Fibroblast of skin of left quadriceps (primary cell): ENCODE measurements around the gene SPEF1.
A peak's percentile ranks its signal among the peaks of the same experiment; 100 is the strongest.
"Not testable (repeated sequence)": the region's sequence is repeated elsewhere in the genome, so short reads cannot be mapped to it uniquely, and the experiment has no call there.

Experiments used
- DNase-seq, 2 experiments: peaks; one replicate each; pipeline ENCODE4 v3.0.0-alpha.2; 2013; ENCODE audit warnings: low read depth in 2 of 2

The SPEF1 gene

DNA sequence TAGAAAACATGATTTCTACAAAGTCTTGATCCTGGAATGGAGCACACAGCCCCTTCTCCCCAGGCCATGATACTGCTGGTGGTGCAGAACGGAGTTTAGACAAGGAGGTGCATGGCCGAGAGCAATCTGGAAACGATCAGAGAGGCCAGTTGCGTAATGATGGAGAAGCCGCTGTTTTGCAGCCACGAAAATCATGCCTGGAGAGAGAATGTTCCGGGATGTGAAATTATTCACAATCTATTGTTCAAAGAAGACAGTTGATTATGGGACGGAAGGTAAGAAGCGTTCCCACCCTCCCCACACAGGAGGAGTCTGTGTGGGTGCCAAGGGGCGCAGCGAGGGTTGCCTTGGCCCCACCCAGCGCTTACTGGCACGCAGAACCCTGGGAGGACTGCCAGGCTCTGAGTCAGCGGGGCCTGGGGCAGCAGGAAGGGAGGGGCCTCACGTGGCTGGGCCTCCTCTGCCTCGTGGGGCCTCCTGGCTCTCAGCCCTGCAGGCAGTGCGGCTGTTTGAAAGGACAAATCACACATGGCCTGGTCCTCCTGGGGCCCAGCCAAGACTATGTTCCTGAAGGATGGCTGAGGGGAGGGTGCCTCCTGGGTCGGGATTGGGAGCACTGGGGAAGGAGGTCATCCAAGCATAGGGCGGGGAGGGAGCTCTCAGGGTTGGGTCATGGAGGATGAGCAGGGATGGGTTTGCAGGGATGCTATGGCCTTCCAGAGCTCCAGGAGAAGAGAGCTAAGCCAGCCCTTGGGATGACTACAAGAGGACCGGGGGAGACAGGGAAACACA, 30.4 kb upstream of the SPEF1 start:
- peak; percentile 99 for DNase-seq

DNA sequence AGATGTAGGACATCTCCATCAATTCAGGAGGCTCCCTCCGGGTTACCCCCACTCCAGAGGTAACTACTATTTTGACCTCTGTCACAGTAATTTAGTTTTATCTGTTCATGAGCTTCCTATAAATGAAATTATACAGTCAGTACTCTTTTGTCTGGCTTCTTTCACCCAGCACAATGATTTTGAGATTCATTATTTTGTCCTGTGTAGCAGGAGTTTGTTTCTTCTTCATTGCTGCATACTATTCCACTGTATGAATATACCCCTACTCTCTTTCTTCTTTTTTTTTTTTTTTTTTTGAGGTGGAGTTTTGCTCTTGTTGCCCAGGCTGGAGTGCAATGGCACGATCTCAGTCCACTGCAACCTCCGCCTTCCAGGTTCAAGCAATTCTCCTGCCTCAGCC, 27.3 kb upstream of the SPEF1 start:
- DNase-seq: no peak

- no peak for DNase-seq
Measured at GRCh38 chr20:3804781-3805180, 23.5 kb upstream of the SPEF1 start.

DNA sequence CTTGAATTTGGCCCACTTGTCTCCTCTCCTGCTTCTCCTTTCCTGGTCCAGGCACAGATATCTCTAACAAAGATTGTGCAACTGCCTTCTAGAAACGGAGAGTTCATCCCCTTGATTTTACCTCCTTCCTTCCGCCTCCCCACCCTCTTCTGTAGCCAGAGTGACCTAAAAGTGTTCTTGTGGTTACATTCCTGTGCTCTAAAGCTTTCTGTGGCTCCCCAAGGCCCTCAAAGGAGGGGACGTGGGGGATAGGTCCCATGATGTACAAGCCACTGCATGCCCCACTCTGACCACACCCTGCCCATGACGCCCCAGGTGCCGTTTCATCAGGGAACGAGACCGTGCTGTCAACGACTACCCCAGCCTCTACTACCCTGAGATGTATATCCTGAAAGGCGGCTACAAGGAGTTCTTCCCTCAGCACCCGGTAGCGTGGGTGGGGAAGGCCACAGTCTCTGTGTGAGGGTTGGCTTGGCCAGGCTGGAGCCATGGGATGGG, 23.1 kb upstream of the SPEF1 start:
- DNase-seq: no peak

GRCh38 chr20:3803854-3804253, 22.6 kb upstream of the SPEF1 start:
- DNase-seq: no peak

GRCh38 chr20:3803289-3803688, 22.0 kb upstream of the SPEF1 start:
- no peak for DNase-seq

DNA sequence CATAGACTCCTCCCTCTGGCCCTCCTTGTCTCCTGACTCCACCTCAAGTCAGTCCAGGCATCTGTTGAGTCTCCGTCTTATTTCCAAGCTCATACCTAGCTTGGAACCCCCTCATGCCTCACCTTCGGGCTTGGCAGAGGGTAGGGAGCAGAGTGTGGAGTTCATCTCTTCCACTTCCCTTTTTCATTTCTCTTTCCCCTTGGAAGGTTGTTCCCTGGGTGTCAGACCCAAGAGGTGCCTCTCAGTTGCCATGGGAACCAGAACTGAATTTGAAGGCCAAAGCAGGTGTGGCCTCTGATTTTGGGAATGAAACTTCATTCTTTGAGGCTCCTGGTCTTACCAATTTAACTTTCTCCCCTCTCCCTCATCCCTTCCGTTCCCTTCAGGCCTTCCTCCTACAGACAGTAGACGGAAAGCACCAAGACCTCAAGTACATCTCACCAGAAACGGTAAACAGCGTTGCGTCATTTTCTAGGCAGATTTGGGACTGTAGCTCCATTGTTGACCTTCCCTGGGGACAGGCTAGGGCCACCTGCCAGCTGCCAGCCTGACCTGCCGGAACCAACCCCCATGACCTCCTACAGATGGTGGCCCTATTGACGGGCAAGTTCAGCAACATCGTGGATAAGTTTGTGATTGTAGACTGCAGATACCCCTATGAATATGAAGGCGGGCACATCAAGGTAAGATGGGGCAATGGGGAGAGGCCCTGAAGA, 21.4 kb upstream of the SPEF1 start:
- no peak for DNase-seq

DNA sequence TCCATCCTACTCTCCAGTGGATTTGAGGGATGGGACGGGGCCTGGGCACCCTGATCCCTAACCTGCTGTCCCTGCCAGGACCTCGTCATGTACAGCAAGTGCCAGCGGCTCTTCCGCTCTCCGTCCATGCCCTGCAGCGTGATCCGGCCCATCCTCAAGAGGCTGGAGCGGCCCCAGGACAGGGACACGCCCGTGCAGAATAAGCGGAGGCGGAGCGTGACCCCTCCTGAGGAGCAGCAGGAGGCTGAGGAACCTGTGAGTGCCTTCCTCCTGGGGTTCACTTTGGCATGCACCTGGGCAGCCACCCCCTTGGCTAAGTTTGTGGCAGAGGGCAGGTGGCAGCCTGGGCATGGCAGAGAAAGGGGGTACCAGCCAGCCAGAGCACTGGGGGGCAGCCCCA, 20.6 kb upstream of the SPEF1 start:
- DNase-seq: no peak

DNA sequence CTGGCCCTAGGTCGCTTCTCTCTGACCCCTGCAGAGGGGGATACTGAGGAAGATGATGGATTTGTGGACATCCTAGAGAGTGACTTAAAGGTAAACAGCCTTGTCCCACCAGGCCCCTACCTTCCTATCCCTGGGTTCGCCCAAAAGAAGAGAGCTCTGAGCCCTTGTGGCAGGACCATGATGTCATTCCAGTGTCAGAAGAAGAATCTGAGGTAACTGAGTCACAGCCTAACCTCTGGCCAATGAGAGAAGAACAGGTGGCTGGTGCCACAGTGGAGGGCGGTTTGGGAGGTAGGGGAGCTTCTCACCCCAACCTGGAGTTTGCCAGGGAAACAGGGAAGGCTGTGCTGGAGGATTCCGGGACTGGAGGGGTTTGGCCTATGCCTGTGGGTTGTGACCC, 20.1 kb upstream of the SPEF1 start:
- DNase-seq: no peak

- DNase-seq: no peak
Measured at GRCh38 chr20:3800878-3801260, 19.6 kb upstream of the SPEF1 start.

DNA sequence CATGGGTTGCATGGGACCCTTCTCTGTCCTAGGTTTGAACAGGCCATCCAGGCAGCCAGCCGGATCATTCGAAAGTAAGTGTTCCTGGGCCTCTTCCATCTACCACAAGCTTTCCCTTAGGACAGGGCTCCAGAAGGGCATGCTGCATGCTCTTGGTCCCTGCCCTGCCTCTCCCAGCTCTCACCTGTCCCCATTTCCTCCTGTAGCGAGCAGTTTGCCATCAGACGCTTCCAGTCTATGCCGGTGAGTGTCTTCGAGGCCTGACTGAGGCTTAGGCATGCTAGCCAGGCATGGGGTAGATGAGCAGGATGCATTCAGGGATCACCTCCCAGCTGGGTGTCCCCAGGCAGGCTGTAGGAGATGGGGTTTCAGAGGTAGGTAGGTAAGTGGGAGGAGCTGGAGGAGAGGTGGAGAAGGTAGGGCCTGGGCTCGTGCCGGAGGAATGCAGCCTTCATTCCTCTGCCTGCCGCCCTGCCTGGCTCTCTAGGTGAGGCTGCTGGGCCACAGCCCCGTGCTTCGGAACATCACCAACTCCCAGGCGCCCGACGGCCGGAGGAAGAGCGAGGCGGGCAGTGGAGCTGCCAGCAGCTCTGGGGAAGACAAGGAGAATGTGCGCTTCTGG, 19.1 kb upstream of the SPEF1 start:
- DNase-seq: no peak

GRCh38 chr20:3798908-3799248, 17.6 kb upstream of the SPEF1 start:
- no peak for DNase-seq

- no peak for DNase-seq
Measured at GRCh38 chr20:3798373-3798768, 17.1 kb upstream of the SPEF1 start.

DNA sequence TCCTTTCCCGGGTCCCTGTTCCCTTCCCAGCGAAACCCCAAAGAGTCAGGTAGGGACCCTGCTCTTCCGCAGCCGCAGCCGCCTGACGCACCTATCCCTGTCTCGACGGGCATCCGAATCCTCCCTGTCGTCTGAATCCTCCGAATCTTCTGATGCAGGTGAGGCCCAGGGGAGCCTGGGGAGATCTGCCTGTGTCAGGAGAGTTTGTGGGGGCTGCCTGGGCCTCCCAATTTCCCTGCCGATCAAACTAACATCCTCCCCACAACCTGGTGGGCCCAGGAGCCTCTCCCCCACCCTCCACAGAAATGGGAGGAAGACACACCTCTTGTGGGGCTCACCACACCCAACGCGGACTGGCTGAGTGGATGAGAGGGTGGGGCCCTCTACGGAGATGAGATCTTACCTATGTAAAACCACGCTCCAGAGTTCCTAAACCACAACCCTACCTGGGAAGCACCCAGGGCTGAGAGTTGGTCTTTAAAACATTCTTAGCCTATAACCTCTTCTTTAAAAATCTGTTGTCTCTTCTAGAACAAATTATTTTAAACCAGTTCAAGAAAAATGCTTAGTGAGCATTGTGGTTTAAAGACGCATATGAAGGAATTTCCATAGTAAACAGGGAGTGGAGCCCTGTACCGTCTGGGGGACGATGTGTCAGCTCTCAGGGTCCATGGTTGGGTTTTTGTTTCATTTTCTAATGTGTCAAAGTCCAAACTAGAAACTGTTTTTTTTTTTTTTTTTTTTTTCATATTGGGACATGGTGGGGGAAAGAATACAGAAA, 16.5 kb upstream of the SPEF1 start:
- DNase-seq: no peak

DNA sequence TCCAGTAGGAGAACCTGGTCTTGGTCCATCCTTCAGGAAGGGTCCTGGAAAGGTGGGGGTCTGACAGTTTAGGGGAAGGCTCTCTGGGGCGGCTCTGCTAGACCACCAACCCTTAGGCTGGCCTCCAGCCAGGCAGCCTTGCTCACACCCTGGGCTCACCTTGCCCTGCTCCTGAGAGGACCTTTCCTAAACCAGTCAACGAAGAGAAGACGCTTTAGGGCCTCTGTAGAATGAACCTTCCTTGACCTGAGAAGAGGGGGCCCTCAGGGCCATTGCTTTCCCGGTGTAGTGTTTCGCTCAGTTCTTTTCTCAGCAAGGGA, 15.9 kb upstream of the SPEF1 start:
- no peak for DNase-seq

DNA sequence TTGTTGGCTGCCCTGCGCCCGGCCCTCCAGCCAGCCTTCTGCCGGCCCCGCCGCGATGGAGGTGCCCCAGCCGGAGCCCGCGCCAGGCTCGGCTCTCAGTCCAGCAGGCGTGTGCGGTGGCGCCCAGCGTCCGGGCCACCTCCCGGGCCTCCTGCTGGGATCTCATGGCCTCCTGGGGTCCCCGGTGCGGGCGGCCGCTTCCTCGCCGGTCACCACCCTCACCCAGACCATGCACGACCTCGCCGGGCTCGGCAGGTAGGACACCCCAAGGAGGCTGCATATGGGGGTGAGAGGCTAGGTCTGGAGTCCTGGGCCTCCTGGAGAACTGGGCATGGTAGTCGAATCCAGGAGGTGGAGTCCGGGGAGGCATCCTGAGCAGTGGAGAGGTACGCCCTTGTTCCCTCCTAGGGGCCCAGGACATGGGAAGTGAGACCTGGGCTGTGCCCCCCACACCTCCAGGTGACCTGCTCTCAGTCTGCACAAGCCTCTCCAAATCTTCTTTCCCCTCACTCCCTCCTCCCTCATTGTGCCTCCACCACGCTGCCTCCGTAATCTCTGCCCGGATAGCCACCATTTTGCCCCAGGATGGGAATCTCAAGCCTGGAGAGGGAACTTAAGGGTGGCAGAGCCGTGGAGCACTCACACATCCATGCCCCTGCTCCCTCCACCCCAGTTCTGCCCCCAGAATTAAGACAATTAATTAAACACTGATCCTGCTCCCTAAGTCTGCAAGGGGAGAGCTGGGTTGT, 15.4 kb upstream of the SPEF1 start:
- no peak for DNase-seq

DNA sequence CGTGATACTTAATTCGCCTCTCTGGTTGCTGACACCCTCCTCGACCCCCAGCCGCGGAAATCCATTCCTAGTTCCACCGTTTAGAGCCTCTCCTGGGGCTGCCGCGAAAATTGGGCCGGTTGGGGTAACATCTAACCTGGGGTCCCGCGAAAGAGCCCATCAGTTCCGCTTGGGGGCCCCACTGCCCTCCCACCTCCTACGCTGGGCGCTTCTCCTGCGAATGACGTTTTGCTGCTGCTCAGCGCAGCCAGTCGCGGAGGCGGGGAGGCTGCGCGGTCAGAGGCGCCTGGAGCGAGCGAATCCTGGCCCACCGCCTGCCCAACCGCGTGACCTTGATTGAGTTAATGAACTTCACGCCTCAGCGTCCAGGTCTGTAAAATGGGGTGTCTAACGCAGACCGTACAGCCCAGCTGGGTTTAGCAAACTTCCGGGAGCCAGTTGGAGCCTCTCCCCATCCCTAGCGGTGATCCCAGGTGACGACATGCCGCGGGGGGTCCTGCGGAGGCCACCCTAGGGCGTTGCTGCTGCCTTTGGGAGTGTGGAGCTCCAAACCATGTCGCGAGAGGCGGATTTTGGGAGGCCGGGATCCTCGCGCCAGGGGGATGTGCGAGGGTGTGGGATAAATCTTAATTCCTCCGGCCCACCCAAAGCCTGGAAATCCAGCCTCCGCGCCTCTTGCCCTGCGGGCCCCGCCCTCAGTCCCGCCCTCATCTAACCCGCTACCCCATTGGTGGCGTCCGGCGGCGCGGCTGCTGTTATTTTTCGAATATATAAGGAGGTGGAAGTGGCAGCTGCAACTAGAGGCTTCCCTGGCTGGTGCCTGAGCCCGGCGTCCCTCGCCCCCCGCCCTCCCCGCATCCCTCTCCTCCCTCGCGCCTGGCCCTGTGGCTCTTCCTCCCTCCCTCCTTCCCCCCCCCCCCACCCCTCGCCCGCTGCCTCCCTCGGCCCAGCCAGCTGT, 14.5 kb upstream of the SPEF1 start, which contains the start of gene CDC25B:
TSS of gene CDC25B (plus strand) at position 800 of the 958 bp plus-strand sequence. CDS start 222 bp downstream, outside the sequence.
- peak; percentile 79 for DNase-seq

DNA sequence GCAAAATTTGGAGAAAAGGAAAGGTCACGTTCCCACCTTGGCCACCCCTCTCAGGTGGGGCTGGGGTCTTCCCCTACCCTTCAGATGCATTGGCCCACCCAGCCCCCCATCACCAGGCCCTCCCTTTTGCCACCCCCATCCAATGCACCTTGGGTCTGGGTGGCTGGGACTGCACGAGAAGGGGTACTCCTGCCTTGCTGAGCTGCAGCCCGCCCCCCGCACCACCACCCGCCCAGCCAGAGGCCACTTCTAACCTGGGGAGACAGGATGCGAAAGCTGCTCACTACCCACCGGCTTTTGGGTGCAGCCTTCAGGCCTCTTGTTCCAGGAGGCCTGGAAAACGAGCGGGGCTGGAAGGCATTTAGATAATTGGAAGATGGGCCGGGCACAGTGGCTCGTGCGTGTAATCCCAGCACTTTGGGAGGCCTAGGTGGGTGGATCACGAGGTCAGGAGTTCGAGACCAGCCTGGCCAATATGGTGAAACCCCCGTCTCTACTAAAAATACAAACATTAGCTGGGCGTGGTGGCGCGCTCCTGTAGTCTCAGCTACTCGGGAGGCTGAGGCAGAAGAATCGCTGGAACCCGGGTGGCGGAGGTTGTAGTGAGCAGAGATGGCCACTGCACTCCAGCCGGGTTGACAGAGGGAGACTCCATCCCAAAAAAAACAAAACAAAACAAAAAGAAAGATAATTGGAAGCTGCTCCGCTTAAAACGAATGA, 13.6 kb upstream of the SPEF1 start:
- no peak for DNase-seq

DNA sequence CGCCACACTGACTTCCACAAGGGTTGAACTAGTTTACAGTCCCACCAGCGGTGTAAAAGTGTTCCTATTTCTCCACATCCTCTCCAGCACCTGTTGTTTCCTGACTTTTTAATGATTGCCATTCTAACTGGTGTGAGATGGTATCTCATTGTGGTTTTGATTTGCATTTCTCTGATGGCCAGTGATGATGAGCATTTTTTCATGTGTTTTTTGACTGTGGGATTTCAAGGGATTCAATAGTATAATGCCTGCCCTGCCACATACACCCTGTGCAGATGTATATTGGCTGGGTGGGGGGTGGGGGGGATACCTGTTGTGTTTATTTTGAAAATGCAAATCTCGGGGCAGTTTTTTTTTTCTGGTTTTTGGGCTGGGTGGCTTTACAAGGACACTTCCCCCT, 12.9 kb upstream of the SPEF1 start:
- not testable (repeated sequence) for DNase-seq

DNA sequence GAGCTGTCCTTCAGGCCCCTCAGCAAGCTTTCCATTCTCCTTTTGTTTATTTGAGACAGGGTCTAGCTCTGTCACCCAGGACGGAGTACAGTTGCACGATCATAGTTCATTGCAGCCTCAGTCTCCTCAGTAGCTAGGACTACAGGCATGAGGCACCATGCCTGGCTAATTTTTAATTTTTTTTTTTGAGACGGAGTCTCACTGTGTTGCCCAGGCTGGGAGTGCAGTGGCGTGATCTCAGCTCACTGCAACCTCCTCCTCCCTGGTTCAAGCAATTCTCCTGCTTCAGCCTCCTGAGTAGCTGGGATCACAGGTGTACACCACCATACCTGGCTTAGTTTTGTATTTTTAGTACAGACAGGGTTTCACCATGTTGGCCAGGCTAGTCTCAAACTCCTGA, 8.0 kb upstream of the SPEF1 start:
- not testable (repeated sequence) for DNase-seq
